NCI-H1436 treated with DMSO at 0.1 percent for 48 hours (cell line): ENCODE results near the gene AFP.

Experiments used
- DNase-seq: peaks from one replicate; lab custom pipeline; 2025; lab: John Stamatoyannopoulos, UW

AFP gene

DNA sequence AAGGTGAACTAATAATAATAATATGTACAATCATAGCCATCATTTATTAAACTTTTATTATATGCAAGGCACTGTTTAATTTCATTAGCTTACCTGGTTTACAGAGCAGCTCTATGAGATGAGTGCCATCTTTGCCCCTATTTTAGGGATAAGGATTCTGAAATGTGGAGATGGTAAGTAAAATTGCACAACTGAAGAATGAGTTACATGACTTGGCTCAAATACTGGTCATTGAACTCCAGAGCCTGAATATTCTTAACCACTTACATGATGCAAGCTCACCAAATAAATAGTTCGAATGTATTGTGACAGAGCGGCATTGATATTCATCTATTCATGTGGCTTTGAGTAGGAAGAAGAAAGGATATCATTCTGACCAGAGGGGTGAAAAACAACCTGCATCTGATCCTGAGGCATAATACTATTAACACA, 20.2 kb upstream of the AFP start:
- DNase-seq = no peak

DNA sequence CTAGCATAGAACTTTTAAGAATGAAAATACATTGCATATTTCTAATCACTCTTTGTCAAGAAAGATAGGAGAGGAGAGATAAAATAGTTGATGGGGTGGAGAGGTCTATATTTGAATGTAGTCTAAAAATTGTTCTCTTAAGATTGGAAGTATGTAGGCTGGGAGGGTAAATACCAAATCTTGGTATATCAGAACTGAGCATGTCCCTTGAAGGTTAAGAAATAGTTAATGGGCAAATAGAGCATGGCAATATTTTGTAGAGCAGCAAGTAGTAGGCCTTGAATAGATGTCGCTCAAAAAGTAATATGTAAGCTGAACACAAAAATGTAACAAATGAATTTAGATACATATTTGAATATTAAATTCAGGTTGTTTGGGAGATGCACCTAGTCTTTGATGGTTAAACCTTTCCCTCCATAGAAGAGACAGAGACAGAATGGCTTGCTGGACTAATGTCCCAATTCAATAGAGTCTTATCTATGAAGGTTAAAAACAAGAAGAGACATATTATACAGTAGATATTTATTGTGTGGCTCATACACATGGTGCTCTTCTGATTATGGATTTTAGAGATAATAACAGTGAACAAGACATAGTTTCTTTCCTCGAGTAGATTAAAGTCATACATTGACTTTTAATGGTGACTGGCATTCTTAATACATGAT, 19.5 kb upstream of the AFP start:
- no peak for DNase-seq

GRCh38 chr4:73417342-73417741, 18.7 kb upstream of the AFP start:
- DNase-seq = no peak

GRCh38 chr4:73417973-73418372, 18.0 kb upstream of the AFP start:
- no peak for DNase-seq

DNA sequence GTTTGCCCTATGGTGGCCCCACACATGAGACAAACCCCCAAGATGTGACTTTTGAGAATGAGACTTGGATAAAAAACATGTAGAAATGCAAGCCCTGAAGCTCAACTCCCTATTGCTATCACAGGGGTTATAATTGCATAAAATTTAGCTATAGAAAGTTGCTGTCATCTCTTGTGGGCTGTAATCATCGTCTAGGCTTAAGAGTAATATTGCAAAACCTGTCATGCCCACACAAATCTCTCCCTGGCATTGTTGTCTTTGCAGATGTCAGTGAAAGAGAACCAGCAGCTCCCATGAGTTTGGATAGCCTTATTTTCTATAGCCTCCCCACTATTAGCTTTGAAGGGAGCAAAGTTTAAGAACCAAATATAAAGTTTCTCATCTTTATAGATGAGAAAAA, 17.3 kb upstream of the AFP start:
- no peak for DNase-seq

DNA sequence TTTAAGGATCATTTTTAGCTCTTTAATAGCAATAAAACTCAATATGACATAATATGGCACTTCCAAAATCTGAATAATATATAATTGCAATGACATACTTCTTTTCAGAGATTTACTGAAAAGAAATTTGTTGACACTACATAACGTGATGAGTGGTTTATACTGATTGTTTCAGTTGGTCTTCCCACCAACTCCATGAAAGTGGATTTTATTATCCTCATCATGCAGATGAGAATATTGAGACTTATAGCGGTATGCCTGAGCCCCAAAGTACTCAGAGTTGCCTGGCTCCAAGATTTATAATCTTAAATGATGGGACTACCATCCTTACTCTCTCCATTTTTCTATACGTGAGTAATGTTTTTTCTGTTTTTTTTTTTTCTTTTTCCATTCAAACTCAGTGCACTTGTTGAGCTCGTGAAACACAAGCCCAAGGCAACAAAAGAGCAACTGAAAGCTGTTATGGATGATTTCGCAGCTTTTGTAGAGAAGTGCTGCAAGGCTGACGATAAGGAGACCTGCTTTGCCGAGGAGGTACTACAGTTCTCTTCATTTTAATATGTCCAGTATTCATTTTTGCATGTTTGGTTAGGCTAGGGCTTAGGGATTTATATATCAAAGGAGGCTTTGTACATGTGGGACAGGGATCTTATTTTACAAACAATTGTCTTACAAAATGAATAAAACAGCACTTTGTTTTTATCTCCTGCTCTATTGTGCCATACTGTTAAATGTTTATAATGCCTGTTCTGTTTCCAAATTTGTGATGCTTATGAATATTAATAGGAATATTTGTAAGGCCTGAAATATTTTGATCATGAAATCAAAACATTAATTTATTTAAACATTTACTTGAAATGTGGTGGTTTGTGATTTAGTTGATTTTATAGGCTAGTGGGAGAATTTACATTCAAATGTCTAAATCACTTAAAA, 16.6 kb upstream of the AFP start:
- no peak for DNase-seq

- no peak for DNase-seq
Measured at GRCh38 chr4:73420615-73421014, 15.4 kb upstream of the AFP start.

DNA sequence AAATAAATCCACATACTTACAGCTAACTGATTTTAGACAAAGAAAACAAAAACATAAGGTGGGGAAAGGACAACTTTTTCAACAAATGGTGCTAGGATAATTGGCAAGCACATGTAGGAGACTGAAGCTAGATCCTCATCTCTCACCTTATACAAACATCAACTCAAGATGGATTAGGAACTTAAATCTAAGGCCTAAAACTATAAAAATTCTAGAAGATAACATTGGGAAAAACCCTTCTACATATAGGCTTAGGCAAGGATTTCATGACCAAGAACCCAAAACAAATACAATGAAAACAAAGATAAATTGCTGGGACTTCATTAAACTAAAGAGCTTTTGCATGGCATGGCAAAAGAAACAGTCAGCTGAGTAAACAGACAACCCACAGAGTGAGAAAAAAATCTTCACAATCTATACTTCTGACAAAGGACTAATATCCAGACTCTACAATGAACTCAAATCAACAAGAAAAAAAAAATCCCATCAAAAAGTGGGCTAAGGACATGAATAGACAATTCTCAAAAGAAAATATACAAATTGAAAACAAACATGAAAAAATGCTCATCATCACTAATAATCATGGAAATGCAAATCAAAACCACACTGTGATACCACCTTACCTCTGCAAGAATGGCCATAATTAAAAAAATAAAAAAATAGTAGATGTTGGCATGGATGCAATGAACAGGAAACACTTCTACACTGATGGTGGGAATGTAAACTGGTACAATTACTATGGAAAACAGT, 14.1 kb upstream of the AFP start:
- no peak for DNase-seq

DNA sequence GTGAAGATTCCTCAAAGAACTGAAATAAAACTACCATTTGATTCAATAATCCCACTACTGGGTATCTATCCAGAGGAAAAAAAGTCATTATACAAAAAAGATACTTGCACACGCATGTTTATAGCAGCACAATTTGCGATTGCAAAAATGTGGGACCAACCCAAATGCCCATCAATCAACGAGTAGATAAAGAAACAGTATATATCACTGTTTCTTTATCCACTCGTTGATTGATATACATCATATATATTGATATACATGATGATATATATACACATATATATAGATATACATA, 13.6 kb upstream of the AFP start:
- no peak for DNase-seq

- DNase-seq = no peak
Measured at GRCh38 chr4:73423184-73423583, 12.8 kb upstream of the AFP start.

GRCh38 chr4:73426666-73427065, 9.4 kb upstream of the AFP start:
- DNase-seq = no peak

DNA sequence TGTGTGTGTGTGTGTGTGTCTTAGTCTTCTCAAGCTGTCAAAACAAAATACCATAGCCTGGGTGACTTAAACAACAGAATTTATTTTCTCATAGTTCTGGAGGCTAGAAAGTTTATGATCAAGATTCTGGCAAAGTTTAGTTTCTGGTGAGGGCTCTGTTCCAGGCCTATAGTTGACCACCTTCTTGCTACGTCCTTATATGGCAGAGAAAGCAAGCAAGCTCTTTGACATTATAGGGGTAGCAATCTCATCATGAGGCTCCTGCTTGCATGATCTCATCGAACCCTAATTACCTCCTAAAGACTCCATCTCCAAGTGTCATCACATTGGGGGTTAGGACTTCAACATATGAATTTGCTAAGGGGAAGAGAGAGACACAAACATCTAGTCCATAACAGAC, 6.9 kb upstream of the AFP start:
- DNase-seq = no peak

DNA sequence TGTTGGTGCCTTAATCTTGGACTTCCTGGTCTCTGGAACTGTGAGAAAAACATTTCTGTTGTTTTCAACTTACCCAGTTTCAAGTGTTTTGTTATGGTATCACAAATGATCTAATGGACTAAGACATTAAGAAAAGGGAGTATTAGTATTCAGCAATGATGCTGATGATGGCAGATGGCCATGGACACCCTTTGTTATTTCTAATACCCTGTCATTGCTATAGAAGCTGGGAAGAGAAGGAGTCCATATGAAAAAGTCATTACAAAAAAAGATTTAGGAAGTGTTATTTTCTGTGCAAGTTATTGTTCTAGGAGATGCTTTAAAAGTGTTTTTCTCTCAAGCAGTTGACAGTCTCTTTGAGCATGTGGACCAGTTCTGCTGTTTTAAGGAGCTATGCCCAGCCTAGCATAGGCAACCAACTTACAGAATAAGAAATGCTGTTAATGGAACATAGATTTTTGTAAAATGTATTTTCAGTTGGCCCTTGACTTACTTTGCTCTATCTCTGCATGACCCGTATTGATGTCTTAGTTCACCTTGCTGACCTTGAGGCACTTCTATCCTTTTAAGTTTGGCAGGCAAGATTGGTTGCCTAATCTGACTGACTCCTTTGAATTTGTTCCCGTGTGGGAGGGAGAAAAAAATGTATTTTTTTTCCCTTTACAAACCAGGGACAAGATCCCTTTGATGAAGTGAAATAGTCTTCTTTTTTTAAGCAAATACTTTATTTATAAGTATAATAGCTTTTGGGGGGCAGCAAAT, 6.0 kb upstream of the AFP start:
- no peak for DNase-seq

- DNase-seq = no peak
Measured at GRCh38 chr4:73431813-73432168, 4.2 kb upstream of the AFP start.

- DNase-seq = no peak
Measured at GRCh38 chr4:73432169-73433000, 3.6 kb upstream of the AFP start.

GRCh38 chr4:73433140-73433539, 2.9 kb upstream of the AFP start:
- DNase-seq = no peak

GRCh38 chr4:73434311-73434710, 1.7 kb upstream of the AFP start:
- no peak for DNase-seq

DNA sequence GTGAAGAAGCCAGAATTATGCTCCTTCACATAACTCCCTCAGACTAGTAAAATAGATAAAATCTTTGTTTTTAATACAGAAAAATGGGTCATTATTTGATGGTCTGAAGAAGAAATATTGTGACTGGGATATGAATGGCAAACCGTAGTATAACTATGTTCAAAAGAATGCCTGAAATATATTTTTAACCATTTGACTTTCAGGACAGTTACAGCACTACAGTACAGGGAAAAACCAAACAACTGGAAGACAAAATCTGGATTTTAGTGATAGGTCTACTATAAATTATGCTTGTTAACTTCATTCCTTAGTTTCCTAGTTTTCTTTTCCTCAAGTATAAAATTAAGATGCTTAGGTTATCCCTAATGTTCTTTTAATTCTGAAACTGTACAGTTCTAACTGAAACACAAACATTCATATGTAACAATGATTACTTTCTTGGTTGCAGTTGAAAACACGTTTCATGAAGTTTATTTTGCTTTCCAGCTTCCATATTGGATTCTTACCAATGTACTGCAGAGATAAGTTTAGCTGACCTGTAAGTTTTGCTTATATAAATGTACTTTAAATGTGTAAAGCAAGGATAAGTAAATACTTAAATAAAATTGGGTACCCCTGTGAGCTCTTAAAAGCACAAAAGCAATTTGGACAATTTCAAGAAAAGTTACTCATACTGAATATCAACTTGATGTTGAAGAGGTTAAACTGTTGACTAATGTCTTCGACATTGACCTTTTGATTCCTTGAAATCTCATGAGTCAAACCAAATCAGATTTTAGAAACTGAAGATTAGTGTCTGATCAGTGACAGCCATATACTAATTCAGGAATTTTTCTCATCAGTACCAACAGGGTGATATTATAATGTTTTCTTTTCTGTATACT, 895 bp downstream of the AFP start:
- DNase-seq = no peak

GRCh38 chr4:73437558-73437956, 1.5 kb downstream of the AFP start:
- no peak for DNase-seq

DNA sequence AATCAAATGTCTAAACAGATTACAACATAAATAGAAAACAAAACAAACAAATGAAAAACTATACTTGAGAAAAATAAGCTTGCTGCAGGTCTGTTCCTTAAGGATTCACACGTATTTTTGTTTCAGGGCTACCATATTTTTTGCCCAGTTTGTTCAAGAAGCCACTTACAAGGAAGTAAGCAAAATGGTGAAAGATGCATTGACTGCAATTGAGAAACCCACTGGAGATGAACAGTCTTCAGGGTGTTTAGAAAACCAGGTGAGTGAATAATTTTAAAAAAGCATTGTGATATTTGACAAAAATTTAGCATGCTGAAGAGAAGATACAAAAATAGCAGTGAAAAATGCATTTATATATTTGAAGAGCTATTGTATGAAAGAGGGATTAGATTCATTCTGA, 2.0 kb downstream of the AFP start:
- DNase-seq = no peak
